Testis (tissue), 2 donors: ENCODE measurements around the gene LRMDA.

Source experiments
- POLR2A ChIP-seq: fragments of 450-650 bp; IDR thresholded peaks from one replicate; pipeline ENCODE4 v1.6.1; 2017; ENCODE audit warnings: antibody characterized with exemption, mild to moderate bottlenecking, moderate library complexity
- TF ChIP-seq, protein P1 (sequence below), 3 experiments: fragments of 450-650 bp in 2 of 3; fragments of 200-600 bp in 1 of 3; sonication (generic) in 1 of 3; IDR thresholded peaks; one replicate each; pipeline ENCODE4 v1.5.1; 2016 to 2019; ENCODE audit warnings: antibody characterized with exemption in 3 of 3, mild to moderate bottlenecking in 2 of 3, moderate library complexity in 1 of 3

DNA sequence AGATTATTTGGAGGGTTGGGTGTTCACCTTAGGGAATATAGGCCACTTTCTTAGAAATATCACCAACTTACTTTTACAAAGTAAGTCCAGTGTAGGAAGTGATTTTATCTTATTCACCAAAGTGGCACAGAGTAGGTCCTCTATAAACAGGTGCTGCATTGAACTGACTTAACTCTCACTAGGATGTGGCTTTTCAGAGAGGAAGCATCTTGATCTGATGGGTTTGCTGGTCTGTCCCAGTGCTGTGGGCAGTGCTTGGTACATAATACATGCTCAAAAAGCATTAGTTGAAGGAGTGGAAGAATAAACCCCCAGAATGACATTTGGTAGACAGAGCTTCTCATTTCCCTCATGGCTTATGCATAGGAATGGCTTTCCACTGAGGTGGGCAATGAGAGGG is 334.7 kb downstream of the LRMDA start:
- TF ChIP-seq, protein P1, sequence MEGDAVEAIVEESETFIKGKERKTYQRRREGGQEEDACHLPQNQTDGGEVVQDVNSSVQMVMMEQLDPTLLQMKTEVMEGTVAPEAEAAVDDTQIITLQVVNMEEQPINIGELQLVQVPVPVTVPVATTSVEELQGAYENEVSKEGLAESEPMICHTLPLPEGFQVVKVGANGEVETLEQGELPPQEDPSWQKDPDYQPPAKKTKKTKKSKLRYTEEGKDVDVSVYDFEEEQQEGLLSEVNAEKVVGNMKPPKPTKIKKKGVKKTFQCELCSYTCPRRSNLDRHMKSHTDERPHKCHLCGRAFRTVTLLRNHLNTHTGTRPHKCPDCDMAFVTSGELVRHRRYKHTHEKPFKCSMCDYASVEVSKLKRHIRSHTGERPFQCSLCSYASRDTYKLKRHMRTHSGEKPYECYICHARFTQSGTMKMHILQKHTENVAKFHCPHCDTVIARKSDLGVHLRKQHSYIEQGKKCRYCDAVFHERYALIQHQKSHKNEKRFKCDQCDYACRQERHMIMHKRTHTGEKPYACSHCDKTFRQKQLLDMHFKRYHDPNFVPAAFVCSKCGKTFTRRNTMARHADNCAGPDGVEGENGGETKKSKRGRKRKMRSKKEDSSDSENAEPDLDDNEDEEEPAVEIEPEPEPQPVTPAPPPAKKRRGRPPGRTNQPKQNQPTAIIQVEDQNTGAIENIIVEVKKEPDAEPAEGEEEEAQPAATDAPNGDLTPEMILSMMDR (IDR thresholded peaks at IDR 0.05): no peak
- TF ChIP-seq POLR2A: no peak
